BLaER1 treated with 17β-estradiol and CSF1 and Interleukin-3, amounts not matched to agents 10 nM and 100 nM (cell line): ENCODE data around the gene CENPVL3.
"Not testable (repeated sequence)": the region's sequence is repeated elsewhere in the genome, so short reads cannot be mapped to it uniquely, and the experiment has no call there.

ENCODE experiments used
- H3K27ac ChIP-seq, 11 experiments: shearing (Covaris generic); formaldehyde crosslinking; 2 replicates each; pipeline ENCODE4 v1.8.1; 2022
- H3K27me3 ChIP-seq, 11 experiments: shearing (Covaris generic); formaldehyde crosslinking; 2 replicates each; pipeline ENCODE4 v1.8.1; 2022
- H3K36me3 ChIP-seq, 11 experiments: shearing (Covaris generic); formaldehyde crosslinking; 2 replicates each; pipeline ENCODE4 v1.8.1; 2022
- H3K4me1 ChIP-seq, 10 experiments: shearing (Covaris generic); formaldehyde crosslinking; 2 replicates each; pipeline ENCODE4 v1.8.1; 2022
- H3K4me2 ChIP-seq, 11 experiments: shearing (Covaris generic); formaldehyde crosslinking; 2 replicates each; pipeline ENCODE4 v1.8.1; 2022
- H3K4me3 ChIP-seq, 10 experiments: shearing (Covaris generic); formaldehyde crosslinking; 2 replicates each; pipeline ENCODE4 v1.8.1; 2022
- H3K9ac ChIP-seq, 11 experiments: shearing (Covaris generic); formaldehyde crosslinking; 2 replicates each; pipeline ENCODE4 v1.8.1; 2022
- H3K9me3 ChIP-seq, 11 experiments: shearing (Covaris generic); formaldehyde crosslinking; replicated peaks in 1 of 11; 2 replicates each; pipeline ENCODE4 v1.8.1; 2022
- H4K20me1 ChIP-seq, 11 experiments: shearing (Covaris generic); formaldehyde crosslinking; 2 replicates each; pipeline ENCODE4 v1.8.1; 2022
- Cebpa-rat ChIP-seq, 11 experiments: shearing (Covaris generic); IDR thresholded peaks; 2 replicates each; pipeline ENCODE4 v1.8.1; 2022

CENPVL3 gene

GRCh38 chrX:51618241-51619155, at the start of gene CENPVL3:
Gene CENPVL3, minus strand, starts transcription at chrX:51618912. Its CDS starts 39 bp downstream, at chrX:51618873.
- H3K27ac ChIP-seq, H3K4me3 ChIP-seq, H3K36me3 ChIP-seq, H3K4me2 ChIP-seq, H4K20me1 ChIP-seq, H3K9me3 ChIP-seq, H3K9ac ChIP-seq, H3K4me1 ChIP-seq: not testable (repeated sequence)
- H3K27me3 ChIP-seq = peaks cover 57 to 81% (median 76%) of the 10 kb centered on the region in 11 experiments

DNA sequence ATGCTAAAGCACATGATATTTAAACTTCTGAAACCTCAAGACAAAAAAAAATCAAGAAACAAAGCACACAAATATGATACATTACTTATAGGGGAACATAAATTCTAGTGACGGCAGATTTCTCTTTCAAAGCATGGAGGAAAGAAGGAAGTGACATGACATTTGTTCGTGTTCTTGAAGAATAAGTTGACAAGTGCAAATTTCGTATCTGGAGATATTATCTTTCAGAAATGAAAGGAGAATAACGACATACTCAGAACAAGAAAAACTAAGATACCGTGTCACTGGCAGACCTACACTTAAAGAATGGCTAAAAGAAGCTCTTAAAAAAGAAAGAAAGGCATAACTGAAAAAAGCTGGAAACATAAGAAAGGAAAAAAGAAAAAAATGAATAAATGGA, 47.3 kb upstream of the CENPVL3 start:
- Histone ChIP-seq H3K9ac (no peak overlapping the region), H3K4me2 (no peak overlapping the region), H3K9me3 (no peaks in the 10 kb centered on the region), H3K27ac (no peak overlapping the region), H3K4me1 (no peaks in the 10 kb centered on the region), H3K36me3 (no peaks in the 10 kb centered on the region), H3K4me3 (no peak overlapping the region), H4K20me1 (no peaks in the 10 kb centered on the region), H3K27me3 (peaks cover 57 to 71% (median 69%) of the 10 kb centered on the region in 11 experiments)
- TF ChIP-seq Cebpa-rat (IDR thresholded peaks at IDR 0.05) = no peak

GRCh38 chrX:51643377-51643776, 24.7 kb upstream of the CENPVL3 start:
- Histone ChIP-seq H3K9me3 (no peaks in the 10 kb centered on the region), H3K4me2 (no peak overlapping the region), H3K4me3 (no peak overlapping the region), H4K20me1 (peaks cover 0 to 5% (median 0%) of the 10 kb centered on the region in 11 experiments; a peak in 2 of 22 replicates), H3K27ac (no peak overlapping the region), H3K27me3 (peaks cover 61 to 68% (median 65%) of the 10 kb centered on the region in 11 experiments), H3K9ac (no peak overlapping the region), H3K4me1 (no peaks in the 10 kb centered on the region), H3K36me3 (no peaks in the 10 kb centered on the region)
- no peak for TF ChIP-seq Cebpa-rat (IDR thresholded peaks at IDR 0.05)

- H3K9me3 ChIP-seq = no peaks in the 10 kb centered on the region
- no peak for TF ChIP-seq Cebpa-rat (IDR thresholded peaks at IDR 0.05)
- H3K4me1 ChIP-seq = no peaks in the 10 kb centered on the region
- no peaks in the 10 kb centered on the region for H3K36me3 ChIP-seq
- no peak overlapping the region for H3K9ac ChIP-seq
- H3K4me3 ChIP-seq = no peak overlapping the region
- H3K27ac ChIP-seq = no peak overlapping the region
- no peak overlapping the region for H3K4me2 ChIP-seq
- H3K27me3 ChIP-seq = peaks cover 80 to 85% (median 84%) of the 10 kb centered on the region in 11 experiments
- peaks cover 0 to 6% (median 0%) of the 10 kb centered on the region in 11 experiments; a peak in 3 of 22 replicates for H4K20me1 ChIP-seq
Measured at GRCh38 chrX:51641421-51642021, 22.8 kb upstream of the CENPVL3 start.

DNA sequence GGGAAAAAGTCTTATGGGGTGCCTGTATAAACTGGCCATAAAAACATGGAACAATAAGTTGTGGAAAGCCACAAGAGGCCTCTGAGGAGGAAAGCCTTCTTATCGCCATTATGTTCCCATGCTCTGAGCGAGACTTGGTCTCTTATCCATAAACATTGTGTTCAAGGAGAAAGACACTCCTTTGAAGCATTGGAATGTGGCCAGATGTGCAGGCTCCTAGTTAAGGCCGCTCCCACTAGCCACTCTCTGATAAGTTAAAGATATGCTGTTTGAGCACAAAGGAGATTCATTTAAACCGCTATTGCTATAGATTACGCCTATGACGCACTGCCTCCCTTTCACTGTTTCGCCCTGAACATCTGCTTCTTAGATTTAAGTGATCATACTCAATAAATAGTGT, 17.8 kb upstream of the CENPVL3 start:
- not testable (repeated sequence) for H3K4me2 ChIP-seq, H3K36me3 ChIP-seq, H3K4me3 ChIP-seq, H3K4me1 ChIP-seq, H3K27ac ChIP-seq, H3K9me3 ChIP-seq, H3K9ac ChIP-seq, H4K20me1 ChIP-seq
- H3K27me3 ChIP-seq = peaks cover 83 to 100% (median 90%) of the 10 kb centered on the region in 11 experiments

- Histone ChIP-seq H3K4me3 (no peak overlapping the region), H3K9ac (no peak overlapping the region)
- TF ChIP-seq Cebpa-rat (IDR thresholded peaks at IDR 0.05) = no peak
Measured at GRCh38 chrX:51614353-51615012, 4.2 kb downstream of the CENPVL3 start.

DNA sequence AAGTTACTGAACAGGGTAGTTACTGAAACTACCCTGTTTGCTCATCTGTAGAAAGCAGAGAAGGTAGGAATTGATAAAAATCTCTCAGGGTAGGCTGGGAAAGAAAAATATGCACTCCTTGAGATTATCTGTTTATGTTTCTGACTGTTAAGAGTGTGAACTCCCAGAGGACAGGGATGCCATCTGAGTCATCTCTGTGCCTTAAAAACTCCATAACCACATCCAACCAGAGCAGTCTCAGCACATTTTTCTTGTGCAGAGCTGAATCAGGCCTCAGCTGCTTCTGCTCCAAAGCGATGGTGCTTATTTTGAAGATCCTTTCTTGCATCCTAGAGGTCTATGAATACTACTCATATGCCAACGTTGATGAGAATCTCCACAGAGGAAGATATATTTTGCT, 9.9 kb downstream of the CENPVL3 start:
- Histone ChIP-seq H3K4me1 (peaks cover 0 to 21% (median 0%) of the 10 kb centered on the region in 10 experiments; a peak in 6 of 20 replicates), H3K9ac (no peak overlapping the region), H3K4me3 (no peak overlapping the region), H4K20me1 (no peaks in the 10 kb centered on the region; a peak in 1 of 22 replicates), H3K9me3 (no peaks in the 10 kb centered on the region), H3K27me3 (peaks cover 90 to 99% (median 97%) of the 10 kb centered on the region in 11 experiments), H3K4me2 (peak overlapping the region in 2 of 11 experiments; percentile 7 to 44; a peak in 3 of 22 replicates), H3K36me3 (no peaks in the 10 kb centered on the region), H3K27ac (no peak overlapping the region)
- TF ChIP-seq Cebpa-rat (IDR thresholded peaks at IDR 0.05) = no peak

More at GRCh38 chrX:51614353-51615012, 4.2 kb downstream of the CENPVL3 start:
- Histone ChIP-seq H3K36me3 (no peaks in the 10 kb centered on the region), H4K20me1 (peaks cover 0 to 6% (median 0%) of the 10 kb centered on the region in 11 experiments; a peak in 2 of 22 replicates), H3K27me3 (peaks cover 72 to 91% (median 85%) of the 10 kb centered on the region in 11 experiments), H3K27ac (no peak overlapping the region), H3K4me2 (no peak overlapping the region), H3K9me3 (peaks cover 0 to 9% (median 4%) of the 10 kb centered on the region in 11 experiments; a peak in 9 of 22 replicates), H3K4me1 (no peaks in the 10 kb centered on the region)

- H3K27ac ChIP-seq = no peak overlapping the region
- H3K36me3 ChIP-seq = no peaks in the 10 kb centered on the region
- H3K4me1 ChIP-seq = peaks cover 0 to 21% (median 0%) of the 10 kb centered on the region in 10 experiments; a peak in 6 of 20 replicates
- H3K9ac ChIP-seq = no peak overlapping the region
- H3K9me3 ChIP-seq = no peaks in the 10 kb centered on the region
- H3K27me3 ChIP-seq = peaks cover 88 to 99% (median 96%) of the 10 kb centered on the region in 11 experiments
- TF ChIP-seq Cebpa-rat (IDR thresholded peaks at IDR 0.05) = no peak
- peak overlapping the region in 3 of 11 experiments; percentile 7 to 44 (median 13); a peak in 4 of 22 replicates for H3K4me2 ChIP-seq
- H4K20me1 ChIP-seq = no peaks in the 10 kb centered on the region; a peak in 1 of 22 replicates
- no peak overlapping the region for H3K4me3 ChIP-seq
Measured at GRCh38 chrX:51608126-51608525, 10.6 kb downstream of the CENPVL3 start.

DNA sequence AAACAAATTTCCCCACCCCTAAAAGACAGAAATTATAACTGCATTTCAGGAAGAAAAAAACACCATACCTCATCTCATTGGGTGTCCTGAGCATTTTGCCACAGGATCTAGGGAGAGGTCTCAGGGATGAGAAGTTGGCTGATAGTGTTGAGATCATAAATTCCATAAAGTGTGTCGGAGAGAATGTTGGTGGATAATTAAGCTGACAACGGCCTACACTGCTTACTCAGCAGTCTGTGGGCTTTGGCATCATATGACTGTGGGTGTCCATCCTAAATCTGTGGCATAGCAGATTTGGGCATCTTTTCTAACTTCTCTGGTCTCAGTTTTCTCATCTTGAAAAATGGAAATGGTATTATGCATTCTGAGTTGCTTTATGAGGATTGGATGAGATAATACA, 12.3 kb downstream of the CENPVL3 start:
- Histone ChIP-seq H3K9me3 (no peaks in the 10 kb centered on the region), H3K4me2 (no peak overlapping the region), H3K27me3 (peaks cover 89 to 99% (median 96%) of the 10 kb centered on the region in 11 experiments), H4K20me1 (no peaks in the 10 kb centered on the region; a peak in 1 of 22 replicates), H3K27ac (no peak overlapping the region), H3K4me3 (no peak overlapping the region), H3K36me3 (no peaks in the 10 kb centered on the region), H3K9ac (no peak overlapping the region), H3K4me1 (peaks cover 0 to 21% (median 0%) of the 10 kb centered on the region in 10 experiments; a peak in 6 of 20 replicates)
- TF ChIP-seq Cebpa-rat (IDR thresholded peaks at IDR 0.05) = no peak
